Upper lobe of right lung (tissue), 1 donor: ENCODE results near the gene SMIM28. TPM values are rescaled to one million over a fixed set of nuclear protein-coding genes. Genes with fewer than 3 reads are reported as not detected.
"Not testable (repeated sequence)": the region's sequence is repeated elsewhere in the genome, so short reads cannot be mapped to it uniquely, and the experiment has no call there.

Source experiments
- ATAC-seq: fragments of 200-7000 bp; cut with Tn5 transposase; one replicate; pipeline ENCODE4 v1.9.1; 2020; ENCODE audit warnings: mild to moderate bottlenecking, moderate library complexity
- DNase-seq: peaks from one replicate; pipeline ENCODE4 v3.0.0-alpha.2; 2020
- H3K27ac ChIP-seq: fragments of 200-600 bp; one replicate; pipeline ENCODE4 v1.8.0; 2022
- H3K27me3 ChIP-seq: fragments of 200-600 bp; one replicate; pipeline ENCODE4 v1.8.0; 2022; ENCODE audit warnings: mild to moderate bottlenecking
- H3K36me3 ChIP-seq: fragments of 200-600 bp; one replicate; pipeline ENCODE4 v1.8.0; 2022
- H3K4me1 ChIP-seq: fragments of 200-600 bp; one replicate; pipeline ENCODE4 v1.8.0; 2022
- H3K4me3 ChIP-seq: fragments of 200-600 bp; one replicate; pipeline ENCODE4 v1.8.0; 2022; ENCODE audit warnings: mild to moderate bottlenecking
- H3K9me3 ChIP-seq: fragments of 200-600 bp; one replicate; pipeline ENCODE4 v1.8.0; 2022
- intact Hi-C: fragments of 100-400 bp; cut with DNase I; formaldehyde crosslinking; loops from one replicate; pipeline ENCODE4 v1.11.0; 2022
- total RNA-seq: library from RNA; stranded (reverse); fragmentation: NEBNext Ultra II Directional; extraction: Animal tissue kit (Norgen Biotek cat#: 25700); gene quantifications from one replicate; pipeline ENCODE4 v1.2.1, GENCODE V29; 2021
- TF ChIP-seq, protein P1 (sequence below): fragments of 200-600 bp; IDR thresholded peaks from one replicate; pipeline ENCODE4 v1.8.0; 2022; ENCODE audit warnings: antibody characterized with exemption
- donor health status: DM: no; HTN: yes; CAD: no; lungs with severe emphysema.

The SMIM28 gene
- total RNA-seq, 1 donor from 2014 or later: not detected

GRCh38 chr6:138345565-138346285, 32.0 kb upstream of the SMIM28 start:
- Histone ChIP-seq H3K27ac (no peak overlapping the region), H3K4me3 (no peak overlapping the region), H3K4me1 (no peaks in the 10 kb centered on the region), H3K27me3 (no peaks in the 10 kb centered on the region), H3K36me3 (no peaks in the 10 kb centered on the region), H3K9me3 (no peaks in the 10 kb centered on the region)
- intact Hi-C loops: no loop called here
- TF ChIP-seq, protein P1, sequence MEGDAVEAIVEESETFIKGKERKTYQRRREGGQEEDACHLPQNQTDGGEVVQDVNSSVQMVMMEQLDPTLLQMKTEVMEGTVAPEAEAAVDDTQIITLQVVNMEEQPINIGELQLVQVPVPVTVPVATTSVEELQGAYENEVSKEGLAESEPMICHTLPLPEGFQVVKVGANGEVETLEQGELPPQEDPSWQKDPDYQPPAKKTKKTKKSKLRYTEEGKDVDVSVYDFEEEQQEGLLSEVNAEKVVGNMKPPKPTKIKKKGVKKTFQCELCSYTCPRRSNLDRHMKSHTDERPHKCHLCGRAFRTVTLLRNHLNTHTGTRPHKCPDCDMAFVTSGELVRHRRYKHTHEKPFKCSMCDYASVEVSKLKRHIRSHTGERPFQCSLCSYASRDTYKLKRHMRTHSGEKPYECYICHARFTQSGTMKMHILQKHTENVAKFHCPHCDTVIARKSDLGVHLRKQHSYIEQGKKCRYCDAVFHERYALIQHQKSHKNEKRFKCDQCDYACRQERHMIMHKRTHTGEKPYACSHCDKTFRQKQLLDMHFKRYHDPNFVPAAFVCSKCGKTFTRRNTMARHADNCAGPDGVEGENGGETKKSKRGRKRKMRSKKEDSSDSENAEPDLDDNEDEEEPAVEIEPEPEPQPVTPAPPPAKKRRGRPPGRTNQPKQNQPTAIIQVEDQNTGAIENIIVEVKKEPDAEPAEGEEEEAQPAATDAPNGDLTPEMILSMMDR: no peak
- no peak for ATAC-seq
- no peak for DNase-seq

- TF ChIP-seq, protein P1: no peak
- intact Hi-C loops: no loop called here
- no peaks in the 10 kb centered on the region for H3K36me3 ChIP-seq
- H3K9me3 ChIP-seq: no peaks in the 10 kb centered on the region
- ATAC-seq (no peak), DNase-seq (no peak)
- H3K4me1 ChIP-seq: no peaks in the 10 kb centered on the region
- H3K4me3 ChIP-seq: no peak overlapping the region
- no peaks in the 10 kb centered on the region for H3K27me3 ChIP-seq
- H3K27ac ChIP-seq: no peak overlapping the region
These were observed 31.2 kb upstream of the SMIM28 start for GRCh38 chr6:138346302-138347195.

GRCh38 chr6:138347864-138348263, 29.8 kb upstream of the SMIM28 start:
- TF ChIP-seq, protein P1: no peak
- H3K4me3 ChIP-seq: no peak overlapping the region
- DNase-seq (no peak), ATAC-seq (no peak)
- H3K27me3 ChIP-seq: no peaks in the 10 kb centered on the region
- no peaks in the 10 kb centered on the region for H3K9me3 ChIP-seq
- H3K27ac ChIP-seq: no peak overlapping the region
- intact Hi-C loops: no loop called here
- H3K4me1 ChIP-seq: no peaks in the 10 kb centered on the region
- no peaks in the 10 kb centered on the region for H3K36me3 ChIP-seq

DNA sequence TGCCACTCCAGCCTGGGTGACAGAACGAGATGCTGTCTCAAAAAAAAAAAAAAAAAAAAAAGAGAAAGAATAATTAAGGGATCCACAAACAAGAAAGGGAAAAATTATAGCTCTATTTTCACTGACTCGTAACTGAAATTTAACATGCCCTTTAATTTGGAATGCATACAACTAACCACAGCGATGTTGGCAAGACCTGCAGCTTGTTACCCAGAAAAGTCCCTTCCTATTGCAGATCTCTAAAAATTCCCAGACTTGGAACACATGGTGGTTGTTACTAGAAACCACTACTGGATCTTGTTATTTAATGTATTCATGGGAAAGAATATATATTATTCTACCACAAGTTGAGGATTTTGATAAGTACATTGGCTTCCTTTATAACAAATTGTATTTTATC, 27.8 kb upstream of the SMIM28 start:
- no peaks in the 10 kb centered on the region for H3K9me3 ChIP-seq
- H3K4me3 ChIP-seq: no peak overlapping the region
- H3K36me3 ChIP-seq: no peaks in the 10 kb centered on the region
- no peak overlapping the region for H3K27ac ChIP-seq
- ATAC-seq (no peak), DNase-seq (no peak)
- no peaks in the 10 kb centered on the region for H3K27me3 ChIP-seq
- intact Hi-C loops: no loop called here
- TF ChIP-seq, protein P1: no peak
- no peaks in the 10 kb centered on the region for H3K4me1 ChIP-seq

GRCh38 chr6:138357928-138358327, 19.8 kb upstream of the SMIM28 start:
- ATAC-seq: no peak
- Histone ChIP-seq H3K4me1 (no peaks in the 10 kb centered on the region), H3K36me3 (no peaks in the 10 kb centered on the region), H3K27me3 (no peaks in the 10 kb centered on the region), H3K27ac (no peak overlapping the region), H3K9me3 (no peaks in the 10 kb centered on the region), H3K4me3 (no peak overlapping the region)
- TF ChIP-seq, protein P1: no peak
- DNase-seq: no peak
- intact Hi-C loops: no loop called here

GRCh38 chr6:138368684-138369083, 9.0 kb upstream of the SMIM28 start:
- H3K9me3 ChIP-seq, H3K4me3 ChIP-seq, H3K36me3 ChIP-seq, H3K27ac ChIP-seq, DNase-seq, intact Hi-C loops, ATAC-seq, H3K27me3 ChIP-seq, H3K4me1 ChIP-seq: not testable (repeated sequence)
